Uterus (tissue), 2 donors: ENCODE measurements around the gene NKIRAS2.

Experiments
- POLR2A ChIP-seq, 2 donors: fragments of 450-650 bp; IDR thresholded peaks; one replicate each; pipeline ENCODE4 v1.6.1; 2016; ENCODE audit warnings: antibody characterized with exemption in 2 of 2, mild to moderate bottlenecking in 1 of 2, moderate library complexity in 1 of 2
- TF ChIP-seq, protein P1 (sequence below), 4 experiments: fragments of 200-600 bp in 2 of 4; fragments of 450-650 bp in 2 of 4; sonication (generic) in 2 of 4; IDR thresholded peaks; one replicate each; pipeline ENCODE4 v1.5.1; 2016 to 2019; ENCODE audit warnings: antibody characterized with exemption in 4 of 4, mild to moderate bottlenecking in 2 of 4, moderate library complexity in 1 of 4

DNA sequence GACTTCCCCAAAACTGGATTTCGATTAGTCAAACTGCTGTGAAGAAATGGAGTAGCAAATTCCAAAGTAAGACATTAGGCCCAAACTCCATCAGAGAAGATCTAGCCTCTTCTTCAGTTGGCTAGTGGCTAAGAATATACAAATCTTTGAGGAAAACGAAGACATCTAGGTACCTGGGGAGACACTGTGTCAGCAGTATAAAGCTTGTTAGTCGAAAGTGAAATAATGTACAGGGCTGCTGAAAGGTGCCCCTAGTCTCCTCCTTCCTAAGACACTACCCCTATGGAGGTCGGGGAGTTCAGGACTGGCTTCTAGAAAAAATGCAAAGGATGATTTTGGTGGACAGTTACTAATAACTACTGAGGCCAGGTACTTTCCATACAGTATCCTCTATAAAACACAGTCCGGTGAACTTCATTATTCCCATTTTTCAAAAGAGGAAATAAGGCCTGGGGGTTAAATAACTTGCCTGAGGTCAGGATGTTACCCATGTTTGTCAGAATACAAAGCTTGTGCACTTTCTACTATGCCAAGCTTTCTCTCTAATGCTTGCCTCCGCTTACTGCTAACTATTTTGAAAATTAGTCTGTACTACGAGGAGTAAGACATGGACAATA lies 17.6 kb upstream of the NKIRAS2 start:
- TF ChIP-seq, protein P1, sequence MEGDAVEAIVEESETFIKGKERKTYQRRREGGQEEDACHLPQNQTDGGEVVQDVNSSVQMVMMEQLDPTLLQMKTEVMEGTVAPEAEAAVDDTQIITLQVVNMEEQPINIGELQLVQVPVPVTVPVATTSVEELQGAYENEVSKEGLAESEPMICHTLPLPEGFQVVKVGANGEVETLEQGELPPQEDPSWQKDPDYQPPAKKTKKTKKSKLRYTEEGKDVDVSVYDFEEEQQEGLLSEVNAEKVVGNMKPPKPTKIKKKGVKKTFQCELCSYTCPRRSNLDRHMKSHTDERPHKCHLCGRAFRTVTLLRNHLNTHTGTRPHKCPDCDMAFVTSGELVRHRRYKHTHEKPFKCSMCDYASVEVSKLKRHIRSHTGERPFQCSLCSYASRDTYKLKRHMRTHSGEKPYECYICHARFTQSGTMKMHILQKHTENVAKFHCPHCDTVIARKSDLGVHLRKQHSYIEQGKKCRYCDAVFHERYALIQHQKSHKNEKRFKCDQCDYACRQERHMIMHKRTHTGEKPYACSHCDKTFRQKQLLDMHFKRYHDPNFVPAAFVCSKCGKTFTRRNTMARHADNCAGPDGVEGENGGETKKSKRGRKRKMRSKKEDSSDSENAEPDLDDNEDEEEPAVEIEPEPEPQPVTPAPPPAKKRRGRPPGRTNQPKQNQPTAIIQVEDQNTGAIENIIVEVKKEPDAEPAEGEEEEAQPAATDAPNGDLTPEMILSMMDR (IDR thresholded peaks at IDR 0.05) = no peak
- TF ChIP-seq POLR2A (IDR thresholded peaks at IDR 0.05) = no peak
